Muscle layer of duodenum (tissue), 2 donors: ENCODE data around the gene MNT.

ENCODE experiments used
- H3K27ac ChIP-seq: one replicate; pipeline ENCODE4 v1.7.0; 2013; ENCODE audit warnings: mild to moderate bottlenecking, low read length
- H3K27me3 ChIP-seq: one replicate; pipeline ENCODE4 v1.7.0; 2013; ENCODE audit warnings: low read depth, mild to moderate bottlenecking, control low read depth, low read length
- H3K36me3 ChIP-seq, 2 donors: one replicate each; pipeline ENCODE4 v1.7.0; 2013; ENCODE audit warnings: low read length in 2 of 2, control low read depth in 1 of 2, mild to moderate bottlenecking in 1 of 2; ENCODE audit not compliant: insufficient read depth in 2 of 2, control insufficient read depth in 1 of 2
- H3K4me1 ChIP-seq, 2 donors: one replicate each; pipeline ENCODE4 v1.7.0; 2013; ENCODE audit warnings: low read length in 2 of 2, mild to moderate bottlenecking in 2 of 2, control low read depth in 1 of 2, moderate library complexity in 1 of 2; ENCODE audit not compliant: insufficient read depth in 2 of 2, control insufficient read depth in 1 of 2
- H3K4me3 ChIP-seq, 2 donors: one replicate each; pipeline ENCODE4 v1.7.0; 2013; ENCODE audit warnings: low read length in 2 of 2, low read depth in 1 of 2, mild to moderate bottlenecking in 1 of 2
- H3K9me3 ChIP-seq, 2 donors: one replicate each; pipeline ENCODE4 v1.7.0; 2013; ENCODE audit warnings: low read length in 2 of 2, control low read depth in 1 of 2, mild to moderate bottlenecking in 1 of 2; ENCODE audit not compliant: control insufficient read depth in 1 of 2
- donor health status: healthy.

MNT gene

DNA sequence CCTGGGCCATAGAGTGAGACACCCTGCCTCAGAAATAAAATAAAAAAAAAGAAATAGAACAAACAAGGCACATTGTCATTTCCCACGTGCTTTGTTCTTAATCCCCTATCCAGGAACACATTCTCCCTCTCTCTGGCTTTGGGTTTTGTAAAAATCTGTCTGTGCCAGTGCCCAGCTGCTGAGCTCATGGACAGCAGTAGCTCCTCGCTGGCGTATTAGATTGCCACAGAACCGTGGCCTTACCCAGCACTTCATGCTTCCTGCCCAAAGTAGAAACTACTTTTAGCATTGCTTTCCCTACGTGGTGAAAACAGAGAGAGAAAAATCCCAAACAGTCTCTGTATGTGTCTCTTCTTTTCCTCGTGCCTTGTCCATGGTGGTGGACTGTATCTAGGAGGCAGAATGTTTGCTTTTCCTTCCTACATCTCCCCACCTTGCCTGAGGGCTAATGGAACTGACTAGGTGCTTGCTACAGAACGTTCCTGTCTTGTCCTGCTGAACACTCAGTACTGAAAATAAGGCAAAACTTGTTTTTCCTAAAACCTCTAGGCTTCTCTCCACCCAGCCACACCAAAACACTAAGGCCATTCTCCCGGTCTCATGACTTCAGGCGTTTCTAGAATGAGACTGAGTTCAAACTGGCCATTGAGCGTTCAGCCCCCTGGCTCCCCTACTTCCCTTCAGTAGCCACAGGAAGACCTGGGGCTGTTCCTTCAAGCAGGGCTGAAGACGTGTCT, 26.1 kb downstream of the MNT start:
- Histone ChIP-seq H3K27me3 (no peaks in the 10 kb centered on the region), H3K4me3 (no peak overlapping the region), H3K9me3 (no peaks in the 10 kb centered on the region), H3K4me1 (peaks cover 0 to under 1% of the 10 kb centered on the region in 2 donors), H3K27ac (no peak overlapping the region), H3K36me3 (peaks cover 34 to 67% of the 10 kb centered on the region in 2 donors)

- peaks cover 0 to 12% of the 10 kb centered on the region in 2 donors for H3K4me1 ChIP-seq
- peaks cover 31 to 57% of the 10 kb centered on the region in 2 donors for H3K36me3 ChIP-seq
- no peaks in the 10 kb centered on the region for H3K9me3 ChIP-seq
- no peak overlapping the region for H3K4me3 ChIP-seq
- H3K27ac ChIP-seq = no peak overlapping the region
- H3K27me3 ChIP-seq = no peaks in the 10 kb centered on the region
These were observed 27.7 kb downstream of the MNT start for GRCh38 chr17:2373179-2373578.

GRCh38 chr17:2372681-2373080, 28.2 kb downstream of the MNT start:
- Histone ChIP-seq H3K36me3 (peaks cover 28 to 58% of the 10 kb centered on the region in 2 donors), H3K27ac (no peak overlapping the region), H3K4me3 (no peak overlapping the region), H3K9me3 (no peaks in the 10 kb centered on the region), H3K4me1 (peaks cover 0 to 12% of the 10 kb centered on the region in 2 donors), H3K27me3 (no peaks in the 10 kb centered on the region)

DNA sequence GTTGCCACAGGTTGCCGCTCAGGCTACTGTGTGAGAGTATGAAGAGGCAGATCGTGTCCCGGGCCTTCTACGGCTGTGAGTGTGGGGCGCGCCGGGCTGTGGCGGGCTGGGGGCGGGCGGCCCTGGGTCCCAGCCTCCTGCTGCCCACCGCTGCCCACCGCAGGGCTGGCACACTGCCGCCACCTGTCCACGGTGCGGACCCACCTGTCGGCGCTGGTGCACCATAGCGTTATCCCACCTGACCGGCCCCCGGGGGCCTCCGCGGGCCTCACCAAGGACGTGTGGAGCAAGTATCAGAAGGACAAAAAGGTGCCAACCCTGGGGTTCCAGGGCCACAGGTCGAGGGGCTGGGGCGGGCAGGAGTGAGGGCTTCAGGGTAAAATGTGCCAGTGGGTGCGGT, 28.7 kb downstream of the MNT start:
- Histone ChIP-seq H3K27ac (no peak overlapping the region), H3K9me3 (no peaks in the 10 kb centered on the region), H3K4me1 (peaks cover 0 to 12% of the 10 kb centered on the region in 2 donors), H3K4me3 (no peak overlapping the region), H3K27me3 (no peaks in the 10 kb centered on the region), H3K36me3 (peaks cover 27 to 56% of the 10 kb centered on the region in 2 donors)

DNA sequence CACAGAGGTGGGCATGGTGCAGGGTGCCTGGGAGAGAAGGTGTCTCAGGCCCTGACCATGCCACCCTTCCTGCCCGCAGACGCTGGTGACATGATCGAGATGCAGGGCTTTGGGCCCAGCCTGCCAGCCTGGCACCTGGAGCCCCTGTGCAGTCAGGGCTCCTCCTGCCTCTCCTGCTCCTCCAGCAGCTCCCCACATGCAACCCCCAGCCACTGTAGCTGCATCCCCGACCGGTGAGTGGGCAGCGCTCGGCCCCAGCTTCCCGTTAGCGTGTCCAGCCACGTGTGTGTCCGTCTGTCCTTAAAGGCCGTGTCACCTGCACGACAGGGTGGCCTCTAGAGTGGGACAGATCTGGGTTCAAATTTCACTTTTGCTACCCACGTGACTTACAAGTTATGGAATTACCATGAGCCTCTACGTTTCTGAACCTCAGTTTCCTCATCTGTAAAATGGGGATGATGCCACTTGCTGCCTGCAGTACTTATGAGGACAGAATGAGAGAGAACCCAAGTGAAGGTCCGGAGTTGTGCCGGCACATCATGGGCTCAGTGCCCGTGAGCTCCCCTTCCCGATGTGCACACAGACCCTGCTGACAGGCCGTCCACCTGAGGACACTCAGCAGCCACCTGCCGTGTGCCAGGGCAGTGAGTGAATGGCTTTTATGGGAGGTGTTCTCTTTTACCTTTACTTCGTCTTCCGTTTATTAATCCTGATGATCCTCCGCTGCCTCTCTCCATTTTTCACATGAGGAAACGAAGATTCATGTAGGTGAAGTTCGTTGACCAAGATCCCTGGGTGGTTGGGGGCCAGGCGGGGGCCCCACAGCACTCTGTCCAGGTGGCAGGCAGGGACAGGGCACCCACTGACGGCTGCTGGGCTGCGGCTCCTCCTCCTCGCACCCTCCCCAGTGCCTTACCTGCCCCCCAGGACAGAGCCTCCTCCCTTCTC, 29.4 kb downstream of the MNT start:
- no peak overlapping the region for H3K4me3 ChIP-seq
- H3K27ac ChIP-seq = no peak overlapping the region
- peaks cover 0 to 12% of the 10 kb centered on the region in 2 donors for H3K4me1 ChIP-seq
- H3K27me3 ChIP-seq = no peaks in the 10 kb centered on the region
- H3K9me3 ChIP-seq = no peaks in the 10 kb centered on the region
- peaks cover 25 to 50% of the 10 kb centered on the region in 2 donors for H3K36me3 ChIP-seq

GRCh38 chr17:2370211-2370589, 30.7 kb downstream of the MNT start:
- Histone ChIP-seq H3K27ac (no peak overlapping the region), H3K4me3 (no peak overlapping the region), H3K27me3 (no peaks in the 10 kb centered on the region), H3K4me1 (peaks cover 0 to 12% of the 10 kb centered on the region in 2 donors), H3K36me3 (peaks cover 24 to 48% of the 10 kb centered on the region in 2 donors), H3K9me3 (no peaks in the 10 kb centered on the region)

- no peak overlapping the region for H3K27ac ChIP-seq
- H3K36me3 ChIP-seq = peaks cover 22 to 52% of the 10 kb centered on the region in 2 donors
- H3K4me3 ChIP-seq = no peak overlapping the region
- H3K9me3 ChIP-seq = no peaks in the 10 kb centered on the region
- H3K4me1 ChIP-seq = peaks cover 0 to 12% of the 10 kb centered on the region in 2 donors
- no peaks in the 10 kb centered on the region for H3K27me3 ChIP-seq
These were observed 31.2 kb downstream of the MNT start for GRCh38 chr17:2369551-2370210.

- Histone ChIP-seq H3K27me3 (no peaks in the 10 kb centered on the region), H3K36me3 (peaks cover 25 to 58% of the 10 kb centered on the region in 2 donors)
These were observed 31.8 kb downstream of the MNT start for GRCh38 chr17:2369039-2369438.

GRCh38 chr17:2368359-2368758, 32.5 kb downstream of the MNT start:
- peaks cover 24 to 59% of the 10 kb centered on the region in 2 donors for H3K36me3 ChIP-seq
- H3K9me3 ChIP-seq = no peaks in the 10 kb centered on the region
- no peaks in the 10 kb centered on the region for H3K27me3 ChIP-seq
- H3K4me3 ChIP-seq = no peak overlapping the region
- H3K4me1 ChIP-seq = peaks cover 0 to 23% of the 10 kb centered on the region in 2 donors
- H3K27ac ChIP-seq = no peak overlapping the region

More at GRCh38 chr17:2369039-2369438, 31.8 kb downstream of the MNT start:
- Histone ChIP-seq H3K4me1 (peaks cover 0 to 16% of the 10 kb centered on the region in 2 donors), H3K27ac (no peak overlapping the region), H3K9me3 (no peaks in the 10 kb centered on the region), H3K4me3 (no peak overlapping the region)

GRCh38 chr17:2366747-2367494, 33.9 kb downstream of the MNT start:
- Histone ChIP-seq H3K4me1 (peaks cover 0 to 23% of the 10 kb centered on the region in 2 donors), H3K27ac (no peak overlapping the region), H3K27me3 (no peaks in the 10 kb centered on the region), H3K9me3 (no peaks in the 10 kb centered on the region), H3K36me3 (peaks cover 14 to 56% of the 10 kb centered on the region in 2 donors), H3K4me3 (no peak overlapping the region)
